Measurements from ENCODE around the gene GRID1. TPM values are rescaled to one million over a fixed set of nuclear protein-coding genes. Genes with fewer than 3 reads are reported as not detected.

GRID1 gene
- total RNA-seq, 1 donor from 2014 or later = under 0.01 TPM

- no peaks in the 10 kb centered on the region for H3K36me3 ChIP-seq (ENCODE audit: control insufficient read depth, insufficient read depth, low read length)
- DNase-seq (ENCODE audit: low read depth) (no peak), FAIRE-seq (no peak)
- H3K4me3 ChIP-seq (ENCODE audit: low read depth, low read length) = no peak overlapping the region
- H3K27me3 ChIP-seq (ENCODE audit: control insufficient read depth, insufficient read depth, low read length) = no peaks in the 10 kb centered on the region
- TF ChIP-seq CTCF (IDR thresholded peaks at IDR 0.05; ENCODE audit: insufficient read depth, low read length, severe bottlenecking) = no peak
Observed at GRCh38 chr10:86298501-86299001, 68.0 kb downstream of the GRID1 start.

- FAIRE-seq (no peak), DNase-seq (ENCODE audit: low read depth) (no peak)
- Histone ChIP-seq H3K36me3 (ENCODE audit: control insufficient read depth, insufficient read depth, low read length) (no peaks in the 10 kb centered on the region), H3K4me3 (ENCODE audit: low read depth, low read length) (no peak overlapping the region), H3K27me3 (ENCODE audit: control insufficient read depth, insufficient read depth, low read length) (no peaks in the 10 kb centered on the region)
- TF ChIP-seq CTCF (IDR thresholded peaks at IDR 0.05; ENCODE audit: insufficient read depth, low read length, severe bottlenecking) = no peak
Observed at GRCh38 chr10:86295791-86296190, 70.8 kb downstream of the GRID1 start.

- no peak for TF ChIP-seq CTCF (IDR thresholded peaks at IDR 0.05; ENCODE audit: insufficient read depth, low read length, severe bottlenecking)
- no peaks in the 10 kb centered on the region for H3K36me3 ChIP-seq (ENCODE audit: control insufficient read depth, insufficient read depth, low read length)
- FAIRE-seq = no peak
- H3K4me3 ChIP-seq (ENCODE audit: low read depth, low read length) = no peak overlapping the region
- H3K27me3 ChIP-seq (ENCODE audit: control insufficient read depth, insufficient read depth, low read length) = no peaks in the 10 kb centered on the region
- no peak for DNase-seq (ENCODE audit: low read depth)
Observed at GRCh38 chr10:86295351-86295750, 71.2 kb downstream of the GRID1 start.

GRCh38 chr10:86294346-86295265, 72.0 kb downstream of the GRID1 start:
- H3K27me3 ChIP-seq (ENCODE audit: control insufficient read depth, insufficient read depth, low read length) = no peaks in the 10 kb centered on the region
- FAIRE-seq = no peak
- no peak for TF ChIP-seq CTCF (IDR thresholded peaks at IDR 0.05; ENCODE audit: insufficient read depth, low read length, severe bottlenecking)

GRCh38 chr10:86293396-86293791, 73.2 kb downstream of the GRID1 start:
- no peak for TF ChIP-seq CTCF (IDR thresholded peaks at IDR 0.05; ENCODE audit: insufficient read depth, low read length, severe bottlenecking)
- DNase-seq (ENCODE audit: low read depth) (no peak), FAIRE-seq (no peak)
- no peak overlapping the region for H3K4me3 ChIP-seq (ENCODE audit: low read depth, low read length)
- no peaks in the 10 kb centered on the region for H3K36me3 ChIP-seq (ENCODE audit: control insufficient read depth, insufficient read depth, low read length)
- no peaks in the 10 kb centered on the region for H3K27me3 ChIP-seq (ENCODE audit: control insufficient read depth, insufficient read depth, low read length)

More at GRCh38 chr10:86294346-86295265, 72.0 kb downstream of the GRID1 start:
- H3K4me3 ChIP-seq (ENCODE audit: low read depth, low read length) = no peak overlapping the region
- no peak for DNase-seq (ENCODE audit: low read depth)
- H3K36me3 ChIP-seq (ENCODE audit: control insufficient read depth, insufficient read depth, low read length) = no peaks in the 10 kb centered on the region

All from bronchial epithelial cell (primary cell).